NCI-H1105 treated with DMSO at 0.1 percent for 48 hours (cell line): ENCODE data around the gene CAMLG.

ENCODE experiments used
- DNase-seq: peaks from one replicate; lab custom pipeline; 2025; lab: John Stamatoyannopoulos, UW

CAMLG gene

GRCh38 chr5:134784241-134784920 lies 46.0 kb downstream of the CAMLG start:
- DNase-seq: no peak

- no peak for DNase-seq
Measured at GRCh38 chr5:134784946-134785620, 46.7 kb downstream of the CAMLG start.

DNA sequence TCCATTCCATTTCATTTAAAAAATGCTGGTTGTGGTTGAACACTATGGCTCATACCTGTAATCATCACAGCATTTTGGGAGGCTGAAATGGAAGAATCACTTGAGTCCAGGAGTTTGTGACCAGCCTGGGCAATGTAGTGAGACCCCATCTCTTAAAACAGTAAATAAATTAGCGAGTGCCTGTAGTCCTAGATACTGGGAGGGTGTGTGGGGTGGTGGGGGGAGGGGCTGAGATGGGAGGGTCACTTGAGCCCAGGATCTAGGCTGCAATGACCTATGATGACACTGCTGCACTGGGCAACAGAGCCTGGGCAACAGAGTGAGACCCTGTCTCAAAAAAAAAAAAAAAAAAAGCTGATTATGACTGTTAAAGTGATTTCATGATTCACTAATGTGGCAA lies 49.3 kb downstream of the CAMLG start:
- no peak for DNase-seq

DNA sequence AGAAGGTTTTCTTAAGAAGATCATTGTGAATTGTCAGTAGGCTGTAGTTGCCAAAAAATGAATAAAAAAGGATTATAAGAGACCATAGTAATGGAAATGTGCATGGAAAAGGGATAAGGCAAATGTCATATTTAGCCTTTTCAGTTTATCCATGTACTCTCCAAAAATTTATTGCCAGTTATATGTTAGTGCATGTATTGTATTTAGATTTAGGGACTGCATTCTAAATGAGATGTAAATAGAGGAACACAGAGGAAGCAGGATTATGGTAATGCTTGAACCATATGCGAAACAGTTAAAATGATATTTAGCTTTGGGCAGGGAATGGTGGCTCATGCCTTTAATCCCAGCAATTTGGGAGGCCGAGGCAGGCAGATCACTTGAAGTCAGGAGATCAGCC lies 53.2 kb downstream of the CAMLG start:
- no peak for DNase-seq

DNA sequence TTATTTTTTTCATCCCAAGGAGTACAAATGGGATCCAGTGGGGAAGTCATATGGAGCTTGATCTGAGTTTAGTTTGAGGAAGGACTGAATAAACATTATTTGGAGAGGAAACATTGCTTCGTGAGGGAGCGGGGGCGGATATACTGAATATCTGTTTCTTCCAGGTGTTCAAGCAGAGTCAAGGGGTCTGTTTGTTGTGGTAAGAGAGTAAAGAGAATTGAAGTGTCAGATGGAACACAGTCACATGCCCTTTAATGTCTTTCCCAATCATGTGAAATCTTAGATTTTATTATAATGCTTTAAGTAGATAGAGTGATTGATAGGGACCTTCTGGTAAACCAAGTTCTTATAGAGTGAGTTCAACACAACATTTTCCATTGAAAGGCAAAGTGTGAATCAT lies 53.9 kb downstream of the CAMLG start:
- no peak for DNase-seq

GRCh38 chr5:134793111-134793510 lies 54.8 kb downstream of the CAMLG start:
- no peak for DNase-seq

- peak; percentile 50 for DNase-seq
Measured at GRCh38 chr5:134794082-134794481, 55.7 kb downstream of the CAMLG start.

DNA sequence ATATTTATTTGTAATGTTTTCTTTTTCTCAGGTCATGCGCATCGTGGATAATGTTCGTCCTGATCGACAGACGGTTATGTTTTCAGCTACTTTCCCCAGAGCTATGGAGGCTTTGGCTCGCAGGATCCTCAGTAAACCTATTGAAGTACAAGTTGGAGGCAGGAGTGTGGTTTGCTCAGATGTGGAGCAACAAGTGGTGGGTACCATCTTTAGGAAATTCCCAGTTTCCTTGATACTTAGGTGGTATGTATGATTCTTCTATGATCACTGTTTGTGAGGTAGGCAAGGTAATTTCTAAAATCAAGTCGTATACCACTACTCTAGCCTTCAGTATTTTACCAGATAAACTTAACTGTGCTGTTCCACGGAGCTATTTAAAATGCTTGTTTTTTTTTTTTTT lies 56.5 kb downstream of the CAMLG start:
- no peak for DNase-seq

- DNase-seq: no peak
Measured at GRCh38 chr5:134798468-134798867, 60.1 kb downstream of the CAMLG start.
